Esophagus muscularis mucosa (tissue), 4 donors: Measurements from ENCODE around the gene TMEM100. TPM values are rescaled to one million over a fixed set of nuclear protein-coding genes. Genes with fewer than 3 reads are reported as not detected.
"Not testable (repeated sequence)": the region's sequence is repeated elsewhere in the genome, so short reads cannot be mapped to it uniquely, and the experiment has no call there.

Experiments used
- DNase-seq: peaks from one replicate; pipeline ENCODE4 v3.0.0-alpha.2; 2017; ENCODE audit errors: extremely low spot score
- H3K27ac ChIP-seq, 4 donors: fragments of 200-600 bp; sonication (generic); replicated peaks in 1 of 4; 1 replicate in 3 of 4; 2 replicates in 1 of 4; pipeline ENCODE4 v1.5.1; 2016 to 2019; ENCODE audit warnings: mild to moderate bottlenecking in 1 of 4
- H3K27me3 ChIP-seq, 4 donors: fragments of 200-600 bp; sonication (generic); one replicate each; pipeline versions ENCODE4 v1.5.1 to v1.6.0; 2016 to 2019
- H3K36me3 ChIP-seq, 4 donors: fragments of 200-600 bp; sonication (generic); one replicate each; pipeline ENCODE4 v1.5.1; 2016 to 2019
- H3K4me1 ChIP-seq, 4 donors: fragments of 200-600 bp; sonication (generic); one replicate each; pipeline ENCODE4 v1.5.1; 2016 to 2019
- H3K4me3 ChIP-seq, 4 donors: fragments of 200-600 bp; sonication (generic); 1 replicate in 2 of 4; 2 replicates in 2 of 4; pipeline ENCODE4 v1.5.1; 2016 to 2019; ENCODE audit warnings: mild to moderate bottlenecking in 4 of 4, moderate library complexity in 1 of 4
- H3K9me3 ChIP-seq, 4 donors: fragments of 200-600 bp; sonication (generic); 1 replicate in 3 of 4; 2 replicates in 1 of 4; pipeline ENCODE4 v1.5.1; 2016 to 2019
- EP300 ChIP-seq: sonication (generic); formaldehyde crosslinking; IDR thresholded peaks from one replicate; pipeline ENCODE4 v1.6.1; 2017; ENCODE audit warnings: antibody characterized with exemption
- POLR2A ChIP-seq: fragments of 450-650 bp; IDR thresholded peaks from one replicate; pipeline ENCODE4 v1.6.1; 2017; ENCODE audit warnings: antibody characterized with exemption, moderate library complexity, mild to moderate bottlenecking, low read depth
- POLR2AphosphoS5 ChIP-seq, 2 donors: sonication (generic); formaldehyde crosslinking; IDR thresholded peaks; one replicate each; pipeline ENCODE4 v1.6.1; 2017; ENCODE audit warnings: antibody characterized with exemption in 2 of 2
- WGBS: methylation state at CpG from one replicate; pipeline ENCODE4 v1.1.5; 2018; 5-methylcytosine and 5-hydroxymethylcytosine counted together
- intact Hi-C: fragments of 100-400 bp; cut with DNase I; formaldehyde crosslinking; loops from one replicate; pipeline ENCODE4 v1.15.1; 2023
- total RNA-seq, 4 donors: library from RNA; depleted of rRNA; stranded (reverse); fragments of >200 nt; gene quantifications; one replicate each; pipeline versions ENCODE4 v1.1.0 to v1.2.1, GENCODE V29; 2016
- TF ChIP-seq, protein P1 (sequence below), 3 experiments: fragments of 200-600 bp in 2 of 3; fragments of 450-650 bp in 1 of 3; sonication (generic) in 2 of 3; IDR thresholded peaks; one replicate each; pipeline ENCODE4 v1.5.1; 2017 to 2019; ENCODE audit warnings: antibody characterized with exemption in 3 of 3, mild to moderate bottlenecking in 2 of 3, moderate library complexity in 1 of 3

TMEM100 gene
- total RNA-seq, 4 donors from 2014 or later: 4.2 to 9.6 (median 9.5) TPM

DNA sequence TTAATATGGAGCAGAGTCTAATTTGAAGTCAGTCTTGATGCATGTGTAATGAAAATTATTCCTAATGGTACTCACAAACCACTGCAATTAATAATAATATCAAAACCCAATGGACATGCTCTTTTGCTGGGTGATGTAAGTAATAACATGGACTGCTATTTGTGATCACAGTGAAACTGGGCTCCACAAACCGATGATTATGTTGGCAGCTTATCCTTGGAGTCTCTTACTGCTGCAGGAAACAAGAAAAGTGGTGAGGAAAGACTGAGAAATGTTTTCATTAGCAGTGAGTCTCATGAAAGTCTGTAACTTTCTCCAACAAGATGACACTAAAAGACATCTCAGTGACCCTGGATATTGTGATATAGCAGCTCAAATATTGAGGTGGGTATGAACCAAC is 45.2 kb downstream of the TMEM100 start:
- Histone ChIP-seq H3K36me3 (no peaks in the 10 kb centered on the region), H3K4me3 (no peak overlapping the region), H3K9me3 (no peaks in the 10 kb centered on the region), H3K4me1 (peaks cover 0 to under 1% (median 0%) of the 10 kb centered on the region in 4 donors), H3K27ac (no peak overlapping the region), H3K27me3 (no peaks in the 10 kb centered on the region)
- 56% methylated on average over 1 of the region's 1 CpG for WGBS
- no peak for TF ChIP-seq EP300
- TF ChIP-seq, protein P1, sequence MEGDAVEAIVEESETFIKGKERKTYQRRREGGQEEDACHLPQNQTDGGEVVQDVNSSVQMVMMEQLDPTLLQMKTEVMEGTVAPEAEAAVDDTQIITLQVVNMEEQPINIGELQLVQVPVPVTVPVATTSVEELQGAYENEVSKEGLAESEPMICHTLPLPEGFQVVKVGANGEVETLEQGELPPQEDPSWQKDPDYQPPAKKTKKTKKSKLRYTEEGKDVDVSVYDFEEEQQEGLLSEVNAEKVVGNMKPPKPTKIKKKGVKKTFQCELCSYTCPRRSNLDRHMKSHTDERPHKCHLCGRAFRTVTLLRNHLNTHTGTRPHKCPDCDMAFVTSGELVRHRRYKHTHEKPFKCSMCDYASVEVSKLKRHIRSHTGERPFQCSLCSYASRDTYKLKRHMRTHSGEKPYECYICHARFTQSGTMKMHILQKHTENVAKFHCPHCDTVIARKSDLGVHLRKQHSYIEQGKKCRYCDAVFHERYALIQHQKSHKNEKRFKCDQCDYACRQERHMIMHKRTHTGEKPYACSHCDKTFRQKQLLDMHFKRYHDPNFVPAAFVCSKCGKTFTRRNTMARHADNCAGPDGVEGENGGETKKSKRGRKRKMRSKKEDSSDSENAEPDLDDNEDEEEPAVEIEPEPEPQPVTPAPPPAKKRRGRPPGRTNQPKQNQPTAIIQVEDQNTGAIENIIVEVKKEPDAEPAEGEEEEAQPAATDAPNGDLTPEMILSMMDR (IDR thresholded peaks at IDR 0.05): no peak
- no peak for TF ChIP-seq POLR2AphosphoS5 (IDR thresholded peaks at IDR 0.05)
- no peak for TF ChIP-seq POLR2A
- intact Hi-C loops: no loop called here
- DNase-seq: no peak

GRCh38 chr17:55676274-55676673 is 46.4 kb downstream of the TMEM100 start:
- intact Hi-C loops: no loop called here
- H3K9me3 ChIP-seq: no peaks in the 10 kb centered on the region
- WGBS: 80% methylated on average over 1 of the region's 1 CpG
- TF ChIP-seq, protein P1 (IDR thresholded peaks at IDR 0.05): no peak
- TF ChIP-seq POLR2AphosphoS5 (IDR thresholded peaks at IDR 0.05) (no peak), POLR2A (no peak), EP300 (no peak)
- no peak overlapping the region for H3K27ac ChIP-seq
- H3K27me3 ChIP-seq: no peaks in the 10 kb centered on the region
- no peak for DNase-seq
- H3K36me3 ChIP-seq: no peaks in the 10 kb centered on the region
- peaks cover 0 to 5% (median 0%) of the 10 kb centered on the region in 4 donors for H3K4me1 ChIP-seq
- no peak overlapping the region for H3K4me3 ChIP-seq

GRCh38 chr17:55673743-55674506 is 48.7 kb downstream of the TMEM100 start:
- no peaks in the 10 kb centered on the region for H3K9me3 ChIP-seq
- intact Hi-C loops: no loop called here
- TF ChIP-seq, protein P1 (IDR thresholded peaks at IDR 0.05): no peak
- TF ChIP-seq POLR2AphosphoS5 (IDR thresholded peaks at IDR 0.05): no peak
- TF ChIP-seq POLR2A: no peak
- TF ChIP-seq EP300: no peak
- H3K36me3 ChIP-seq: no peaks in the 10 kb centered on the region
- no peak overlapping the region for H3K27ac ChIP-seq
- H3K4me3 ChIP-seq: no peak overlapping the region
- peaks cover 0 to 5% (median 0%) of the 10 kb centered on the region in 4 donors for H3K4me1 ChIP-seq
- H3K27me3 ChIP-seq: no peaks in the 10 kb centered on the region
- no peak for DNase-seq
- 61% methylated on average over 3 of the region's 3 CpGs for WGBS

- no peaks in the 10 kb centered on the region for H3K27me3 ChIP-seq
- H3K9me3 ChIP-seq: no peaks in the 10 kb centered on the region
- intact Hi-C loops: no loop called here
- TF ChIP-seq, protein P1 (IDR thresholded peaks at IDR 0.05): no peak
- no peak for TF ChIP-seq POLR2A
- TF ChIP-seq POLR2AphosphoS5 (IDR thresholded peaks at IDR 0.05): no peak
- TF ChIP-seq EP300: no peak
- WGBS: 84% methylated on average over 3 of the region's 3 CpGs
- no peaks in the 10 kb centered on the region for H3K36me3 ChIP-seq
- peak overlapping the region in 3 of 4 donors; percentile 18 to 48 (median 39) for H3K27ac ChIP-seq
- peaks cover 0 to 5% (median 0%) of the 10 kb centered on the region in 4 donors for H3K4me1 ChIP-seq
- DNase-seq: no peak
- no peak overlapping the region for H3K4me3 ChIP-seq
Measured at GRCh38 chr17:55672585-55673501, 49.8 kb downstream of the TMEM100 start.

- DNase-seq, H3K36me3 ChIP-seq, intact Hi-C loops, H3K27me3 ChIP-seq, H3K9me3 ChIP-seq, H3K4me1 ChIP-seq, H3K4me3 ChIP-seq: not testable (repeated sequence)
- H3K27ac ChIP-seq: peak overlapping the region in 2 of 4 donors; percentile 39 to 48
Measured at GRCh38 chr17:55672010-55672409, 50.7 kb downstream of the TMEM100 start.
